Ishikawa (cell line): ENCODE data around the gene AKNA.

ENCODE experiments used
- CEBPB ChIP-seq: IDR thresholded peaks from 2 replicates; pipeline ENCODE4 v1.6.1; 2012
- CREB1 ChIP-seq: IDR thresholded peaks from 2 replicates; pipeline ENCODE4 v1.6.1; 2012; ENCODE audit warnings: low read depth
- EP300 ChIP-seq: IDR thresholded peaks from 2 replicates; pipeline ENCODE4 v1.6.1; 2012; ENCODE audit warnings: borderline replicate concordance
- FOXM1 ChIP-seq: IDR thresholded peaks from 2 replicates; pipeline ENCODE4 v1.6.1; 2012; ENCODE audit warnings: low read depth, borderline replicate concordance
- MAX ChIP-seq: IDR thresholded peaks from 2 replicates; pipeline ENCODE4 v1.6.1; 2012
- RAD21 ChIP-seq: IDR thresholded peaks from 2 replicates; pipeline ENCODE4 v1.6.1; 2012; ENCODE audit warnings: low read depth
- REST ChIP-seq: IDR thresholded peaks from 2 replicates; pipeline ENCODE4 v1.6.1; 2012; ENCODE audit warnings: low read depth, mild to moderate bottlenecking
- TAF1 ChIP-seq: IDR thresholded peaks from 2 replicates; pipeline ENCODE4 v1.6.1; 2012; ENCODE audit warnings: low read depth, mild to moderate bottlenecking
- TEAD4 ChIP-seq: IDR thresholded peaks from 2 replicates; pipeline ENCODE4 v1.6.1; 2012
- USF1 ChIP-seq: IDR thresholded peaks from 2 replicates; pipeline ENCODE4 v1.6.1; 2012
- YY1 ChIP-seq: IDR thresholded peaks from 2 replicates; pipeline ENCODE4 v1.6.1; 2012; ENCODE audit warnings: low read depth

- TF ChIP-seq CREB1 (no peak), RAD21 (no peak), MAX (no peak), REST (no peak), TAF1 (no peak), EP300 (no peak), CEBPB (no peak), FOXM1 (no peak), USF1 (no peak), YY1 (no peak), TEAD4 (no peak)
Observed at GRCh38 chr9:114376586-114377445, 11.0 kb downstream of the AKNA start.
